GM13976 (cell line): ENCODE results near the gene ATP6V0B.

Experiments used
- DNase-seq: peaks from one replicate; pipeline ENCODE4 v3.0.0; 2012; ENCODE audit warnings: low spot score
- CTCF ChIP-seq: IDR thresholded peaks from 2 replicates; pipeline ENCODE4 v1.5.1; 2012; ENCODE audit warnings: borderline replicate concordance, mild to moderate bottlenecking; ENCODE audit not compliant: insufficient read depth; ENCODE audit errors: extremely low read depth, missing control alignments, control extremely low read depth
- in situ Hi-C: fragments of 300-500 bp; cut with MboI; formaldehyde crosslinking; loops from one replicate; pipeline ENCODE4 v1.12.0; 2022; ENCODE audit warnings: low sequenced_read_pairs, mixed read lengths, inconsistent platforms; ENCODE audit not compliant: unreplicated experiment

ATP6V0B gene

GRCh38 chr1:43997295-43997999, 22.7 kb downstream of the ATP6V0B start:
- no peak for DNase-seq
- in situ Hi-C loops, result no loop called here
- TF ChIP-seq CTCF, result no peak

DNA sequence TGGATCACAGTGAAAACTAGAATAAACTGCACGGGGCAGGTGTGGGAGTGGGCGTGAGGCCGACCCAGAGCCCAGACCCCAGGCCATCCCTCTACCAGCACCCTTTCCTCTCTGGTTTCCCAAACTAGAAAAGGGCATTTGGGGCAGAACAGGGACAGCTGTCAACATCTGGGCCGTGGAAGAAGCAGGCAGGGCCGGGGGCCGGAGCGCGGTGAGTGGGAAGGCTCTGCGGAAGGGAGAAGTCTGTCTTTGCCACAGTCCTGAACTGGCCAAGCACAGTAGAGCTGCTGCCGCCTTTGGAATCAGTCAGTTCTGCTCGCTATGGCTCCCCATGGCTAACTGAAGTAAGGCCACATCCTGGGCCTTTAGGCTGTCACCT, 23.2 kb downstream of the ATP6V0B start:
- no peak for DNase-seq
- no peak for TF ChIP-seq CTCF
- in situ Hi-C loops, result no loop called here

DNA sequence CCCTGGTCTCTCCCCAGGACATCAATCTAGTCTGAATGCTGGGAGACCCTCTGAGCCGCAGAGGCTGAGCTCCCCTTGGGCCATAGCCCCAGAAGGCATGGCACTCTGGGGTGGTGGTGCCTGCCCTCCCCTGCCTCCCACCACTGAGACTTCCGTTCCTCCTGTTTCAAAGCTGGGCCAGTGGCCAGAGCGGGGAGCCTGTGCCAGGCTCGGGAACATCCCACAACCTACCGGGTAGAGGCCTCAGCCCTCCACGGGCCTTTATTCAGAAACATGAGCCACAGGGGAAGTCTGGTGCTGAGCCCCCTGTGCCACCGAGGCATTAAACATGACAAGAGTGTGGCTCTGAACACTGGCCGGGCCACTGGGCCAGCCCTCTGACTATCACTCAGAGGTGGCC, 24.7 kb downstream of the ATP6V0B start:
- no peak for DNase-seq
- no peak for TF ChIP-seq CTCF
- in situ Hi-C loops, result no loop called here

DNA sequence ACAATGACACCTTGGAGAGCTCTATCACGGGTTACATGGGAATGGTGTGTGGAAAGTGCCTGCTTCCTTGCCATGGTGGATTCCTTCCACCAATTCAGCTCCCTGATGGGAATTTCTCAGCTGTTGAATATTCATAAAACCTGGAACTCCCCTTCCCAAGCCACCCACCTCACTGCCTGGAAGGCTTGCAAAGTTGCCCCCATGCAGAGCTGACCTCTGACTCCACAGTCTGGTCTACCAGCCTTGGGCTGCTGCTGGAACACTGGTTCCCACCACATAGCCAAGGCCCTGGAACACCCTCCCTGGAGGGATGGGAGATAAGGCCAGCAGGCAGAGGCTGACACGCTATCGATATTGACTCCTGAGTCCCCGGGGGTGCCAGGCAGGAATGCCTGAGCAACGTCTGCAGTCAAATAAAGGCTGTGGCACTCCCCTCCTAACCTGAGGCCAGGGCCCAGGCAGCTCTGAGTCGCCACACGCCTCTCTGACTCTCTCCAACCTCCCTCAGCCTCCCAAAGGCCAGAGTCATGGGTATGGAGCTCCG, 25.4 kb downstream of the ATP6V0B start:
- in situ Hi-C loops, result loop anchor here (5.0 kb wide), 1 partner anchor 37 kb away; no protein-coding TSS in a partner anchor

DNA sequence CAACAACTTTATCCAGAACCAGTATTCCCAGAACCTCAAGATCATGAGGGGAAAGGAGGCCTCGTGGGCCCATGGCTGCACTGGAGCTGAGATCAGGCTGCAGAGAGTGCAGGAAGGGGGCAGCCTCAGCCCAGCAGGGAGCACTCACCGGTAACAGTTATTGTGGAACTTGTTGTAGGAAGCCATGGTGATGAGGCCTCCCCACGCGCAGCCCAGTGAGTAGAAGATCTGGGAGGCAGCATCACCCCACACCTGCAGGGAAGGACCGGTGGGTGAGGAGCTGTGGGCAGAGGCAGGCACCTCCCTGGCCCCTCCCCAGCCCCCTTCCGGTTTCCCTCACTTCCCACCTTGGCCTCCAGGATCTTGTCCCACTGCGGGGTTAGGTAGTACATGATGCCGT, 27.4 kb downstream of the ATP6V0B start:
- no peak for TF ChIP-seq CTCF
- DNase-seq, result no peak
- in situ Hi-C loops, result loop anchor here (5.0 kb wide), 1 partner anchor 35 kb away; no protein-coding TSS in a partner anchor

More for the DNA sequence above, 25.4 kb downstream of the ATP6V0B start:
- no peak for TF ChIP-seq CTCF
- no peak for DNase-seq

DNA sequence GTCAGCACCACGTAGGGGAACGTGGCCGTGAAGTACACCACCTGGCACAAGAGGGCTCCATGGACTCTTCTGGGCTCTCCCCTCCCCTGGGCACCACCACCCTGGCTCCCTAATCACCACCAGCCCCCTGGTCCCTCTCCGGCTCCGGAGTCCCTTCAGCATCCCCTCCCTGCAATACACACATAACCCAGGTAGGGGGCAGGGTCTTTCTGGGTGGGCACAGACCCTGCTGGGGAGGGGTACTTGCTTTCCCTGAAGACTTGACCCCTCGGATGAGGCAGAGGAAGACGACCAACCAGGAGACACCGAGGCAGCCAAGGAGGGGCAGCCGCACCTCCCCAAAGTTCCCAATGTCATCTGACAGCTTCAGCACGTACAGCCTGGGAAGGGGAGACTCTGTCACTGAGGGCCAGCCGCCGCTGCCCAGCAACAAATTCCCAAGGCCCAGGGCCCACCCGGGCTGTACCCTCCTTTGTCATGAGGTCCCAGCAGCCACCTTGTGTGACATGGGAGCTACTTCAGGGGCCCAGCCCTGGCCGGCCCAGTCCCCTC, 27.9 kb downstream of the ATP6V0B start:
- in situ Hi-C loops, result loop anchor here (5.0 kb wide), 1 partner anchor 35 kb away; no protein-coding TSS in a partner anchor
- DNase-seq, result no peak

More for the DNA sequence above, 27.9 kb downstream of the ATP6V0B start:
- no peak for TF ChIP-seq CTCF
